ENCODE data around the gene PHACTR3.

Gene PHACTR3

DNA sequence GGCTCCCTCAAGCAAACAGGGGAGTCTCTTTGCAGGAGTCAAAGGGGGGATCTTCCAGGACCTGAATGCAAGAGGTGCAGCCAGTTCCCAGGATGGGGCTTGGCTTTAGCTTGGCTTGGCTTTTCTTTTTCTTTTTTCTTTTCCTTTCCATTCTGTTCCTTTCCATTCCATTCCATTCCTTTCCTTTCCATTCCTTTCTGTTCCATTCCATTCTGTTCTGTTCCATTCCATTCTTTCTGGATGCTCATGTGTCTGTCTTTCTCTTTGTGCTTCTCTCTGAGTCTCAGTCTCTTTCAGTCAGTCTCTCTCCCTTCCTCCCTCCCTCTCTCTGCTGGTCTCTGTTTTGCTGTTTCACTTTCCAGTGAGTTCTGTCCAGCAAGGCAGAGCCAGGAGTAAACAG, 163.3 kb downstream of the PHACTR3 start:
- Histone ChIP-seq H3K4me1 (ENCODE audit: control insufficient read depth in 5 of 5, insufficient read depth in 5 of 5, low read length in 5 of 5) (no peaks in the 10 kb centered on the region), H3K36me3 (ENCODE audit: control insufficient read depth in 5 of 5, insufficient read depth in 5 of 5, low read length in 5 of 5) (no peaks in the 10 kb centered on the region), H3K9me3 (ENCODE audit: control insufficient read depth in 5 of 5, low read length in 5 of 5) (no peaks in the 10 kb centered on the region), H3K9ac (ENCODE audit: low read length in 5 of 5) (no peak overlapping the region), H3K4me3 (ENCODE audit: low read depth in 1 of 5, low read length in 5 of 5) (no peak overlapping the region), H3K27ac (ENCODE audit: low read depth, low read length) (no peak overlapping the region), H3K27me3 (ENCODE audit: control insufficient read depth in 5 of 5, insufficient read depth in 4 of 5, low read length in 5 of 5) (peaks cover 0 to 6% (median 4%) of the 10 kb centered on the region in 5 donors)

DNA sequence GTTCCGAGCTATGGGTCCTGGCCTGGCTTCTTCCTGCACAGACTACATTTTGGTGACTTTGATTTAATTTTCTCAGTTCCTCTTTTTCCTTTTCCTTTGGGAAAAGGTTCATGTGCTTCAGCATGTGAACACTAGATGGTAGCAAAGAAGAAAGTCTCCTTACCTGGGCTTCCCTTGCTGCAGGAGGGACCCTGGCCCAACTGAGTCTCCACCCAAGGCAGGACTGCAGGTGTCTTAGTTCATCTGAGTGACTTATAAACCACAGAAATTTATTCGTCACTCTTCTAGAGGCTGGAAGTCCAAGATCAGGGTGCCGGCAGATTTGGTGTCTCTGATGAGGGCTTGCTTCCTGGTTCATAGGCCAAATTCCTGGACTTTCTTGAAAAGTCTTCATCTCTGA, 165.9 kb downstream of the PHACTR3 start:
- no peak overlapping the region for H3K27ac ChIP-seq (ENCODE audit: low read depth, low read length)
- peaks cover 0 to 12% (median 5%) of the 10 kb centered on the region in 5 donors for H3K27me3 ChIP-seq (ENCODE audit: control insufficient read depth in 5 of 5, insufficient read depth in 4 of 5, low read length in 5 of 5)
- no peak overlapping the region for H3K4me3 ChIP-seq (ENCODE audit: low read depth in 1 of 5, low read length in 5 of 5)
- no peaks in the 10 kb centered on the region for H3K36me3 ChIP-seq (ENCODE audit: control insufficient read depth in 5 of 5, insufficient read depth in 5 of 5, low read length in 5 of 5)
- H3K9ac ChIP-seq (ENCODE audit: low read length in 5 of 5), result no peak overlapping the region
- H3K4me1 ChIP-seq (ENCODE audit: control insufficient read depth in 5 of 5, insufficient read depth in 5 of 5, low read length in 5 of 5), result no peaks in the 10 kb centered on the region
- H3K9me3 ChIP-seq (ENCODE audit: control insufficient read depth in 5 of 5, low read length in 5 of 5), result no peaks in the 10 kb centered on the region

DNA sequence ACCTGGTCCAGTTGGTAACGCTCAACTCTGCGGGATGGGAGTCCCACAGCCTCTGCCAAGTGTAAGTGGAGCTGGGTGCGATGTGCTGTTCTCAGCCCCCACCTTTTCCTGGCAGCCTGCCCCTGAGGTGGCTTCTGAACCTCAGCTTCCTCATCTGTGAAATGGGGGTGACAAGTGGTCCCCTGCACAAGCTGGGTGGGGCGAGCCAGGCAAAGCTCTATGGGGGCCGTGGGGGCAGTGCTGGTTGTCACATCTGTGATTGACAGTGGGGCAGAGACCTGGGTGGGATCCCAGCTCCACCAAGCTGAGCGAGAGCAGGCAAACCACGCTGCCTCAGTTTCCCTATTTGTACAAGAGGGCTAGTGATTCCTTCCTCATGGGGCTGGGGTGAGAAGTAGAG, 166.5 kb downstream of the PHACTR3 start:
- Histone ChIP-seq H3K27ac (ENCODE audit: low read depth, low read length) (no peak overlapping the region), H3K27me3 (ENCODE audit: control insufficient read depth in 5 of 5, insufficient read depth in 4 of 5, low read length in 5 of 5) (peaks cover 0 to 15% (median 9%) of the 10 kb centered on the region in 5 donors), H3K36me3 (ENCODE audit: control insufficient read depth in 5 of 5, insufficient read depth in 5 of 5, low read length in 5 of 5) (no peaks in the 10 kb centered on the region), H3K9ac (ENCODE audit: low read length in 5 of 5) (no peak overlapping the region), H3K4me1 (ENCODE audit: control insufficient read depth in 5 of 5, insufficient read depth in 5 of 5, low read length in 5 of 5) (no peaks in the 10 kb centered on the region), H3K4me3 (ENCODE audit: low read depth in 1 of 5, low read length in 5 of 5) (no peak overlapping the region), H3K9me3 (ENCODE audit: control insufficient read depth in 5 of 5, low read length in 5 of 5) (no peaks in the 10 kb centered on the region)

DNA sequence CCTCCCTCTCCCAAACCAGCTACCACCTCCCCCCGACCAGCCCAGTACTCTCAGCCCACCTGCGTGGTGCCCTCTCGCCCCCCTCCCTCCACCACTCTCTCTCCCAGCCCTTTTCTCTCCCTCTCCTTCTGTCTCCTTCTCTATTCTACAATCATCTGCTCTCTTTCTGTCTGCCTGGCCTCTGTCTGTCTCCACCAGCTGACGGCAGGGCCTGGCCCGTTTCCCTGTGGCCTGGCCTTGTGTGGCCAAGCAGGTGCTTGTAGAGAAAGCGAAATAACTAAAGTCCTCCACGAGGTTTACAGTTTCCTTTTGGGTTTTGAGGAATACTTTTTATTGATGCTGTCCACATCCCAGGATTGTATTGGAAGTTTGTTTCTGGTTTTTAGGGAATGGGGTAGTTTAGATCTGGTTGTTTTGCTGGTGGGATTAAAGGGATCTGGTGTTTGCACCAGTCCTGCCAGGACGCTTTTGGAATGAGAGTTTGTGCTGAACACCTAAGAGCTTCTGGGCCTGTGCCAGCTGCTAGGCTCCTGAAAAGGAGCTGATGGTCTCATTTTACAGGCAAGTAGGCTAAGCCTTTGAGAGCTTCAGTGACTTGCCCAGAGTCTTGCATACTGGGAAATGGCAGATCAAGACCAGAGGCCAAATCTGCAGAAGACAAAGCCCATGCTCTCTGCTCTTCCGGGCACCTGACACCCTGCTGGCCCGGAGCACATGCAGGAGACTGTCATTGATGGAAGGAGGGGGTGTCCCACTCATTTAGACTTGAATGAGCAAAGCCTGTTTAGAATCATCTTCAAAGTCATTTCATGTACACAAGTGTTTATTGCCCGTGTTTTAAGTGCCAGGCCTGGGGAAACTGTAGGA, 167.4 kb downstream of the PHACTR3 start:
- peaks cover 0 to 18% (median 11%) of the 10 kb centered on the region in 5 donors for H3K27me3 ChIP-seq (ENCODE audit: control insufficient read depth in 5 of 5, insufficient read depth in 4 of 5, low read length in 5 of 5)
- H3K9ac ChIP-seq (ENCODE audit: low read length in 5 of 5), result no peak overlapping the region
- H3K4me3 ChIP-seq (ENCODE audit: low read depth in 1 of 5, low read length in 5 of 5), result no peak overlapping the region
- no peaks in the 10 kb centered on the region for H3K36me3 ChIP-seq (ENCODE audit: control insufficient read depth in 5 of 5, insufficient read depth in 5 of 5, low read length in 5 of 5)
- H3K9me3 ChIP-seq (ENCODE audit: control insufficient read depth in 5 of 5, low read length in 5 of 5), result no peaks in the 10 kb centered on the region
- H3K27ac ChIP-seq (ENCODE audit: low read depth, low read length), result no peak overlapping the region
- no peaks in the 10 kb centered on the region for H3K4me1 ChIP-seq (ENCODE audit: control insufficient read depth in 5 of 5, insufficient read depth in 5 of 5, low read length in 5 of 5)

DNA sequence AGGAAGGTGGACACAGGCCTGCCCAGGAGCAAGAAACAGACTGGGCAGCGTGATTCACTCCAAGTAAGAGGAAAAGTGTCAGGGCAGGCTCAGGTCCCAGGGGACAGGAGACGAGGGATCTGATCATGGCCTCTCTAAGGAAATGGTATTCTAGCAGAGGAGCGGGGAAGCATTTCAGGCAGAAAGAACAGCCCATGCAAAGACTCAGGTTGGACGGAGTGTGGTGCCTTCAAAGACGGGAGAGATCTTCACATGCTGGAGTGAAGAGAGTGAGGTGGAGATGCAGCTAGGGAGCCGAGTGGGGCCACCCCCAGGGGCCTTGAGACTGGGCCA, 168.0 kb downstream of the PHACTR3 start:
- H3K4me3 ChIP-seq (ENCODE audit: low read depth in 1 of 5, low read length in 5 of 5), result no peak overlapping the region
- no peak overlapping the region for H3K27ac ChIP-seq (ENCODE audit: low read depth, low read length)
- H3K4me1 ChIP-seq (ENCODE audit: control insufficient read depth in 5 of 5, insufficient read depth in 5 of 5, low read length in 5 of 5), result no peaks in the 10 kb centered on the region
- peaks cover 0 to 18% (median 11%) of the 10 kb centered on the region in 5 donors for H3K27me3 ChIP-seq (ENCODE audit: control insufficient read depth in 5 of 5, insufficient read depth in 4 of 5, low read length in 5 of 5)
- no peaks in the 10 kb centered on the region for H3K36me3 ChIP-seq (ENCODE audit: control insufficient read depth in 5 of 5, insufficient read depth in 5 of 5, low read length in 5 of 5)
- H3K9ac ChIP-seq (ENCODE audit: low read length in 5 of 5), result no peak overlapping the region
- no peaks in the 10 kb centered on the region for H3K9me3 ChIP-seq (ENCODE audit: control insufficient read depth in 5 of 5, low read length in 5 of 5)

DNA sequence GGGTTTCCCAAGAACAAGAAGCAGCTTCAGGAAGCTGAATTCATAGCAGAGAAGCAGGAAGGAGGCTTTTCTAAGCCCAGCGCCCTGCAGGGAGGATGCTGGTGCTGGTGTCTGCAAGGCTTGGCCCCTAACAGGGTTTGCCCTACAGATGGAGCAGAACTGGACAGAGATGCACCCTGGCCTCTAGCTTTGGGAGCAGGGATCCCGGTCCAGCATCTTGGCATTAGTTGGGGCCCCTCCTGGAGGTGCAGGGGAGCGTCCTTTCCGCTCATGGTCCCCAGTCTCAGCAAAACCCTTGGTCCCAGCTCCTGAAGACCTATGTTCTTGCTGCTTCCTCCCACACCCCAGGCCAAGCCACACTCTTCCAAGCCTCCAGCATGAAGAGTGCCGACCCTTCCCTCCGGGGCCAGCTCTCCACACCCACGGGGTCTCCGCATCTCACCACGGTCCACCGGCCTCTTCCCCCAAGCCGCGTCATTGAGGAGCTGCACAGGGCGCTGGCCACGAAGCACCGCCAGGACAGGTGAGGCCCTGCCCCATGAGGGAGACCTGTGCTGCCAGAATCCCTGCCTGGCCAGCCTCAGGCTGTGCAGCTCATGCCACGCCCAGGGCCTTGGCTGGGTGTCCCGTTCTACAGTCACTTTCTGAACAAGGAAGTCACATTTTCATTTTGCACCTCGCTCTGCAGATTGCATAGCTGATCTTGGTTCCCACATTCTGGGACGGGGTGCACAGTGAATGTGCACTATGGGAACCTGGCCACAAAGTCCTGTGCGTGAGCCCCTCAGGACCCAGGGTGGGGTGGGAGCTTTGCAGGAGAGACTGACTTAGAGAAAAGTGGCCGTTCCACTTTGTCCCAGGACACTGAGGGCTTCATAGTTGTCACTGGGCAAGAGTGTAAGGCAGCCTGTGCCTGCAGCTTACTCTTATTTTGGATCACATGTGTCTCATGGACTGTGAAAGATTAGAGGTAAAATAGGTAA, 168.9 kb downstream of the PHACTR3 start:
- Histone ChIP-seq H3K9me3 (ENCODE audit: control insufficient read depth in 5 of 5, low read length in 5 of 5) (no peaks in the 10 kb centered on the region), H3K9ac (ENCODE audit: low read length in 5 of 5) (no peak overlapping the region), H3K27ac (ENCODE audit: low read depth, low read length) (no peak overlapping the region), H3K4me3 (ENCODE audit: low read depth in 1 of 5, low read length in 5 of 5) (no peak overlapping the region), H3K36me3 (ENCODE audit: control insufficient read depth in 5 of 5, insufficient read depth in 5 of 5, low read length in 5 of 5) (no peaks in the 10 kb centered on the region), H3K4me1 (ENCODE audit: control insufficient read depth in 5 of 5, insufficient read depth in 5 of 5, low read length in 5 of 5) (no peaks in the 10 kb centered on the region), H3K27me3 (ENCODE audit: control insufficient read depth in 5 of 5, insufficient read depth in 4 of 5, low read length in 5 of 5) (peaks cover 0 to 18% (median 11%) of the 10 kb centered on the region in 5 donors)

DNA sequence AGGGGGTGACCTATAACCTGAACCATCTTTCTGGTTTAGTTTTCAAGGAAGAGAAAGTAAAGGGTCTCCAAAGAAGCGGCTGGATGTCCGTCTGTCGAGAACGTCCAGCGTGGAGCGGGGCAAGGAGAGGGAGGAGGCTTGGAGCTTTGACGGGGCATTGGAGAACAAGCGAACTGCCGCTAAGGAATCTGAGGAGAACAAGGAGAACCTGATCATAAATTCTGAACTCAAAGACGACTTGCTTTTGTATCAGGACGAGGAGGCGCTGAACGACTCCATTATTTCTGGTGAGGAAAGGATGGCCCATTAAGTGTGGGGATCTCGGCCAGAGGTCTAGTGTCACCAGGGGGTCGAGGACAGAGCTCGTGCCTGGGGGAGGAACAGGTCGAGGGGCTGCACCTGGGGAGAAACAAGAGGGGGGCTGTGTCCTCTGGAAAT, 169.9 kb downstream of the PHACTR3 start:
- Histone ChIP-seq H3K9ac (ENCODE audit: low read length in 5 of 5) (no peak overlapping the region), H3K4me1 (ENCODE audit: control insufficient read depth in 5 of 5, insufficient read depth in 5 of 5, low read length in 5 of 5) (no peaks in the 10 kb centered on the region), H3K4me3 (ENCODE audit: low read depth in 1 of 5, low read length in 5 of 5) (no peak overlapping the region), H3K9me3 (ENCODE audit: control insufficient read depth in 5 of 5, low read length in 5 of 5) (no peaks in the 10 kb centered on the region), H3K36me3 (ENCODE audit: control insufficient read depth in 5 of 5, insufficient read depth in 5 of 5, low read length in 5 of 5) (no peaks in the 10 kb centered on the region), H3K27me3 (ENCODE audit: control insufficient read depth in 5 of 5, insufficient read depth in 4 of 5, low read length in 5 of 5) (peaks cover 0 to 17% (median 12%) of the 10 kb centered on the region in 5 donors), H3K27ac (ENCODE audit: low read depth, low read length) (no peak overlapping the region)

DNA sequence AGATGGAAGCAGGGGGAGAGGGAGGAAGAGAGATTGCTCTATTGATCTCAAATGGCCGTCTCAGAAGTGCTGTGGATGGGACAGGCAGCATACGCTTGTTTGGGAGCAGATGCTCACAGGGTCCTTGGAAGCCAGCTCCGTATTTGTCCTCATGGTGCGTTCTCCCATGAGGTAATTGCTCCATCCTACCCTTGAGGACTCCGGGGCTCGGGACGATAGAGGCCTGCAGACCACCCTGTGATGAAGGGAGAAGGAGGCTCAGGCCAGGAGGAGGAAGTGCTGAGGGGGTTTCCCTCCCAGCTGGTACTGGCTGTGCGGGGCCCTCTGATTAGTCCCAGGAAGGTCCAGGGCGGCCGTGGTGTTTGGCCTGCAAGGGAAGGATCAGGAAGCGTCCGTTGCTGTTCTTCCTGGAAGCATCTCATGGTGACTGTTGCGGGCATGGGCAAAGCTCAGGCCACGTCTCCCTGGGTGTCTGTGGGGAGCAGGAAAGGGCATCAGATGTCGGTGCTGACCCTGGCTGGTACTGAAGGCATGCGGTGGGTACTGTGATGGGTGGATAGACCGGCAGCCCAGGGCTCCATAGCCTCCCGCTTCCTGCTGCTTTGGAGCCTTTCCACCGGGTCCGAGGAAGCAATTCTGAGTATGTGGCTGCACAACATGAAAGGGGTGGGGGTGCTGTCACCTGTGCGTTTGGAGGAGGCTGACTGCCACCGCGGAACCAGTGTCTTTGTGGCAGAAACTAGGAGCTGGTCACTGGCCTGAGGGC, 170.8 kb downstream of the PHACTR3 start:
- Histone ChIP-seq H3K36me3 (ENCODE audit: control insufficient read depth in 5 of 5, insufficient read depth in 5 of 5, low read length in 5 of 5) (no peaks in the 10 kb centered on the region), H3K9ac (ENCODE audit: low read length in 5 of 5) (no peak overlapping the region), H3K4me1 (ENCODE audit: control insufficient read depth in 5 of 5, insufficient read depth in 5 of 5, low read length in 5 of 5) (no peaks in the 10 kb centered on the region), H3K27ac (ENCODE audit: low read depth, low read length) (no peak overlapping the region), H3K4me3 (ENCODE audit: low read depth in 1 of 5, low read length in 5 of 5) (no peak overlapping the region), H3K27me3 (ENCODE audit: control insufficient read depth in 5 of 5, insufficient read depth in 4 of 5, low read length in 5 of 5) (peaks cover 0 to 17% (median 12%) of the 10 kb centered on the region in 5 donors), H3K9me3 (ENCODE audit: control insufficient read depth in 5 of 5, low read length in 5 of 5) (no peaks in the 10 kb centered on the region)

DNA sequence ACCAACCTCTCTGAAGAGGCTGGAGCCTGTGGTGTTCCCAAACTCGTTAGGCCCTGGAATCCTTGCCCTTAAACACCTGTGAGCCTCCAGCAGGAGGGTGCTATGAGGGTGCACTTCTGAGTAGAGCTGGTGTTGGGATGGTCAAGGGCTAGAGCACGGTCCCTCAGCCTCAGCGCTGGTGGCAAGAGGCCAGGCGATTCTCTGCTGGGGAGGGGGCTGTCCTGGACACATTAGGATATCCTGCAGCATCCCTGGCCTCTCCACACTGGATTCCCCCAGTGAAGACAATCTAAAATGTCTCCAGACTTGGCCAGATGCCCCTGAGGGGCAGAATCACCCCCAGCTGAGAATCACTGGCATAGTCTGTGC, 171.3 kb downstream of the PHACTR3 start:
- Histone ChIP-seq H3K27me3 (ENCODE audit: control insufficient read depth in 5 of 5, insufficient read depth in 4 of 5, low read length in 5 of 5) (peaks cover 0 to 22% (median 12%) of the 10 kb centered on the region in 5 donors), H3K27ac (ENCODE audit: low read depth, low read length) (no peak overlapping the region), H3K4me1 (ENCODE audit: control insufficient read depth in 5 of 5, insufficient read depth in 5 of 5, low read length in 5 of 5) (no peaks in the 10 kb centered on the region), H3K9me3 (ENCODE audit: control insufficient read depth in 5 of 5, low read length in 5 of 5) (no peaks in the 10 kb centered on the region), H3K4me3 (ENCODE audit: low read depth in 1 of 5, low read length in 5 of 5) (no peak overlapping the region), H3K36me3 (ENCODE audit: control insufficient read depth in 5 of 5, insufficient read depth in 5 of 5, low read length in 5 of 5) (no peaks in the 10 kb centered on the region), H3K9ac (ENCODE audit: low read length in 5 of 5) (no peak overlapping the region)

All from subcutaneous abdominal adipose tissue (tissue), 5 donors.